Lower lobe of right lung (tissue), 2 donors: ENCODE data around the gene RPH3AL. TPM values are rescaled to one million over a fixed set of nuclear protein-coding genes. Genes with fewer than 3 reads are reported as not detected.

Experiments
- ATAC-seq, 2 donors: fragments of 200-7000 bp; cut with Tn5 transposase; one replicate each; pipeline ENCODE4 v1.9.1; 2020 to 2022; ENCODE audit warnings: mild to moderate bottlenecking in 2 of 2, moderate library complexity in 2 of 2
- DNase-seq: peaks from one replicate; pipeline ENCODE4 v3.0.0-alpha.2; 2020
- H3K27ac ChIP-seq: fragments of 200-600 bp; one replicate; pipeline ENCODE4 v1.8.0; 2022
- H3K27me3 ChIP-seq: fragments of 200-600 bp; one replicate; pipeline ENCODE4 v1.8.0; 2022; ENCODE audit warnings: low read depth
- H3K36me3 ChIP-seq: fragments of 200-600 bp; one replicate; pipeline ENCODE4 v1.8.0; 2022; ENCODE audit warnings: mild to moderate bottlenecking
- H3K4me1 ChIP-seq: fragments of 200-600 bp; one replicate; pipeline ENCODE4 v1.8.0; 2022
- H3K4me3 ChIP-seq: fragments of 200-600 bp; one replicate; pipeline ENCODE4 v1.8.0; 2022; ENCODE audit warnings: mild to moderate bottlenecking
- H3K9me3 ChIP-seq: fragments of 200-600 bp; one replicate; pipeline ENCODE4 v1.8.0; 2022
- CTCF ChIP-seq: fragments of 200-600 bp; IDR thresholded peaks from one replicate; pipeline ENCODE4 v1.8.0; 2022; ENCODE audit warnings: antibody characterized with exemption, mild to moderate bottlenecking
- intact Hi-C: fragments of 100-400 bp; cut with DNase I; formaldehyde crosslinking; loops from one replicate; pipeline ENCODE4 v1.11.0; 2022
- total RNA-seq: library from RNA; stranded (reverse); fragmentation: NEBNext Ultra II Directional; extraction: Animal tissue kit (Norgen Biotek cat#: 25700); gene quantifications from one replicate; pipeline ENCODE4 v1.2.1, GENCODE V29; 2021
- donor health status: DM: no; HTN: yes; CAD: no; lungs with severe emphysema.

RPH3AL gene
- total RNA-seq, 1 donor from 2014 or later, result 38.7 TPM

GRCh38 chr17:394718-395095 is 42.1 kb upstream of the RPH3AL start:
- Histone ChIP-seq H3K27me3 (peaks cover 2% of the 10 kb centered on the region), H3K4me1 (peaks cover 9% of the 10 kb centered on the region), H3K36me3 (no peaks in the 10 kb centered on the region), H3K9me3 (no peaks in the 10 kb centered on the region), H3K4me3 (no peak overlapping the region), H3K27ac (no peak overlapping the region)
- intact Hi-C loops, result no loop called here
- DNase-seq (no peak), ATAC-seq (peak; percentile 23 to 25)
- TF ChIP-seq CTCF, result no peak

- ATAC-seq (peak; percentile 48 to 49), DNase-seq (no peak)
- no peak overlapping the region for H3K4me3 ChIP-seq
- no peaks in the 10 kb centered on the region for H3K9me3 ChIP-seq
- no peak overlapping the region for H3K27ac ChIP-seq
- peaks cover 2% of the 10 kb centered on the region for H3K27me3 ChIP-seq
- intact Hi-C loops, result no loop called here
- H3K4me1 ChIP-seq, result peaks cover 9% of the 10 kb centered on the region
- H3K36me3 ChIP-seq, result no peaks in the 10 kb centered on the region
- no peak for TF ChIP-seq CTCF
Measured at GRCh38 chr17:393806-394717, 41.5 kb upstream of the RPH3AL start.

GRCh38 chr17:391850-392249 is 39.2 kb upstream of the RPH3AL start:
- Histone ChIP-seq H3K36me3 (no peaks in the 10 kb centered on the region), H3K27me3 (no peaks in the 10 kb centered on the region), H3K4me1 (peaks cover 9% of the 10 kb centered on the region), H3K9me3 (no peaks in the 10 kb centered on the region), H3K27ac (no peak overlapping the region), H3K4me3 (no peak overlapping the region)
- TF ChIP-seq CTCF, result no peak
- intact Hi-C loops, result no loop called here
- ATAC-seq (no peak), DNase-seq (no peak)

GRCh38 chr17:390025-390424 is 37.4 kb upstream of the RPH3AL start:
- ATAC-seq (no peak), DNase-seq (no peak)
- Histone ChIP-seq H3K36me3 (no peaks in the 10 kb centered on the region), H3K4me3 (no peak overlapping the region), H3K4me1 (peaks cover 21% of the 10 kb centered on the region), H3K27me3 (no peaks in the 10 kb centered on the region), H3K27ac (no peak overlapping the region), H3K9me3 (no peaks in the 10 kb centered on the region)
- intact Hi-C loops, result no loop called here
- no peak for TF ChIP-seq CTCF

GRCh38 chr17:388087-388486 is 35.5 kb upstream of the RPH3AL start:
- no peak for DNase-seq
- no peak for TF ChIP-seq CTCF
- H3K36me3 ChIP-seq, result no peaks in the 10 kb centered on the region
- H3K4me1 ChIP-seq, result peaks cover 15% of the 10 kb centered on the region
- ATAC-seq, result no peak
- intact Hi-C loops, result no loop called here
- no peaks in the 10 kb centered on the region for H3K9me3 ChIP-seq
- H3K27ac ChIP-seq, result no peak overlapping the region
- H3K27me3 ChIP-seq, result no peaks in the 10 kb centered on the region
- H3K4me3 ChIP-seq, result no peak overlapping the region
